ENCODE measurements around the gene KLF4. TPM values are rescaled to one million over a fixed set of nuclear protein-coding genes. Genes with fewer than 3 reads are reported as not detected.

The KLF4 gene
- total RNA-seq, 1 experiment from 2014 or later, result 7.1 TPM

DNA sequence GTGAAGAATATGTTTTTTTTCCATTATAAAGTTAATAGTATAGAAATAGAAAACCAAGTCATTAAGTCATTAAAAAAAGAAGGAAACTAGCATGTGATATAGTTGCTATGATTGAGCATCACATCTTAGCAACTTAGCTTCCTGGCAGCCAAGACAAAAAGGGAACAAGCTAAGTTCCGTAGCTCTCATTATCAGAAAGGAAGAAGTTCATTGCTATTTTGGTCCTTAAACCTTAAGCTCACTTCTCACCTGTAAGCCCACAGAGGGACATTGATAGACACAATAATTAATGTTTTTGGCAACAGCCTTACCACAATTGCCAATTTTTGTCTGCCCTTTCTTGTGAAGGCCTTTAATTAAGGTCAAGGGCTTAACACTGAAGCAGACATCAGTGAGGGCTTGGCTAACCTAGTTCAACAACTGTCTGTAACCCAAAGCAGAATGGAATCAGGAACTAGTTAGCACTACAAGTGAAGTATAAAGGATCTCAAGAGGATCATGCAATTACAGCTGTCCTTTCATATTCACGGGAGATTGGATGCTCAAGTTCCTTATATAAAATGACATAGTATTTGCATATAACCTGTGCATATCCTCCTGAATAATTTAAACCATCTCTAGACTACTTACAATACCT is 24.0 kb upstream of the KLF4 start:
- Histone ChIP-seq H3K4me1 (ENCODE audit: insufficient read depth, low read length) (peaks cover 3% of the 10 kb centered on the region; the same call in 1 of the 2 replicates), H3K27me3 (ENCODE audit: insufficient read depth, low read length) (no peaks in the 10 kb centered on the region), H2BK20ac (ENCODE audit: low read depth, low read length, poor library complexity, severe bottlenecking) (no peak overlapping the region), H2BK120ac (ENCODE audit: low read depth, low read length, poor library complexity, severe bottlenecking) (no peak overlapping the region), H4K8ac (replicated peaks; ENCODE audit: insufficient read length, low read depth, low read length) (no peak overlapping the region), H3K79me2 (ENCODE audit: insufficient read depth, low read length) (no peaks in the 10 kb centered on the region), H4K20me1 (ENCODE audit: control insufficient read depth, insufficient read depth, insufficient read length) (no peaks in the 10 kb centered on the region), H2AFZ (ENCODE audit: low read length) (no peak overlapping the region), H3K9ac (ENCODE audit: extremely low read depth, insufficient read length, low read length) (no peak overlapping the region), H3K14ac (ENCODE audit: insufficient read depth, low read length) (no peak overlapping the region), H3K18ac (ENCODE audit: insufficient read length, low read depth, low read length) (no peak overlapping the region), H3K23ac (ENCODE audit: insufficient read length, low read depth, low read length) (no peak overlapping the region), H3K23me2 (ENCODE audit: insufficient read length, low read depth, low read length, poor library complexity, severe bottlenecking) (no peaks in the 10 kb centered on the region), H2AK5ac (ENCODE audit: insufficient read length, low read length) (no peak overlapping the region), H2BK5ac (ENCODE audit: insufficient read length, low read length) (no peak overlapping the region), H3K56ac (ENCODE audit: insufficient read length, low read depth, low read length) (no peak overlapping the region), H3K4me2 (ENCODE audit: insufficient read depth, insufficient read length, low read length) (no peak overlapping the region), H3K9me3 (ENCODE audit: control insufficient read depth, low read depth, low read length) (no peaks in the 10 kb centered on the region), H2BK12ac (ENCODE audit: insufficient read length, low read depth, low read length) (no peak overlapping the region), H3K27ac (ENCODE audit: insufficient read length, low read depth, low read length) (no peak overlapping the region), H3K4ac (ENCODE audit: low read depth, low read length) (no peak overlapping the region), H3K79me1 (ENCODE audit: insufficient read depth, low read depth, low read length, poor library complexity, severe bottlenecking) (no peaks in the 10 kb centered on the region), H2BK15ac (ENCODE audit: low read depth, low read length) (no peak overlapping the region), H4K5ac (ENCODE audit: insufficient read length, low read depth, low read length) (no peak overlapping the region), H3T11ph (ENCODE audit: low read length) (no peak overlapping the region), H4K91ac (ENCODE audit: insufficient read length, low read depth, low read length) (no peak overlapping the region)
- no peaks in the 10 kb centered on the region for H3K9me3 Mint-ChIP-seq
- no peak overlapping the region for H3K27ac Mint-ChIP-seq
- H3K36me3 Mint-ChIP-seq (ENCODE audit: insufficient read depth in 1 of 3, low read depth in 3 of 3), result no peaks in the 10 kb centered on the region
- no peaks in the 10 kb centered on the region for H3K27me3 Mint-ChIP-seq (ENCODE audit: low read depth)
- peaks cover 0 to 9% of the 10 kb centered on the region in 2 experiments; a peak in 1 of 4 replicates for H3K4me1 Mint-ChIP-seq
- no peak overlapping the region for H3K4me3 Mint-ChIP-seq
- no CpG with 5 or more reads among the region's 2 CpGs for WGBS (ENCODE audit: extremely low coverage, insufficient read length, low lambda C conversion rate)
- TF ChIP-seq, protein P1, sequence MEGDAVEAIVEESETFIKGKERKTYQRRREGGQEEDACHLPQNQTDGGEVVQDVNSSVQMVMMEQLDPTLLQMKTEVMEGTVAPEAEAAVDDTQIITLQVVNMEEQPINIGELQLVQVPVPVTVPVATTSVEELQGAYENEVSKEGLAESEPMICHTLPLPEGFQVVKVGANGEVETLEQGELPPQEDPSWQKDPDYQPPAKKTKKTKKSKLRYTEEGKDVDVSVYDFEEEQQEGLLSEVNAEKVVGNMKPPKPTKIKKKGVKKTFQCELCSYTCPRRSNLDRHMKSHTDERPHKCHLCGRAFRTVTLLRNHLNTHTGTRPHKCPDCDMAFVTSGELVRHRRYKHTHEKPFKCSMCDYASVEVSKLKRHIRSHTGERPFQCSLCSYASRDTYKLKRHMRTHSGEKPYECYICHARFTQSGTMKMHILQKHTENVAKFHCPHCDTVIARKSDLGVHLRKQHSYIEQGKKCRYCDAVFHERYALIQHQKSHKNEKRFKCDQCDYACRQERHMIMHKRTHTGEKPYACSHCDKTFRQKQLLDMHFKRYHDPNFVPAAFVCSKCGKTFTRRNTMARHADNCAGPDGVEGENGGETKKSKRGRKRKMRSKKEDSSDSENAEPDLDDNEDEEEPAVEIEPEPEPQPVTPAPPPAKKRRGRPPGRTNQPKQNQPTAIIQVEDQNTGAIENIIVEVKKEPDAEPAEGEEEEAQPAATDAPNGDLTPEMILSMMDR (conservative IDR thresholded peaks at IDR 0.05), result no peak
- DNase-seq, result no peak

All from H9 (cell line).